SK-N-SH (cell line): ENCODE measurements around the gene GSTM4. TPM values are rescaled to one million over a fixed set of nuclear protein-coding genes. Genes with fewer than 3 reads are reported as not detected.
"Not testable (repeated sequence)": the region's sequence is repeated elsewhere in the genome, so short reads cannot be mapped to it uniquely, and the experiment has no call there.

Experiments used
- CTCF ChIA-PET: fragments of 300-600, 350-600 bp; formaldehyde crosslinking; extraction: SDS; loops from one replicate; lab custom pipeline; 2021; lab: Yijun Ruan, JAX
- POLR2A ChIA-PET: fragments of 350-600 bp; sonication (Branson Sonifier 250); formaldehyde crosslinking; extraction: SDS; loops from one replicate; lab custom pipeline; 2020; ENCODE audit warnings: antibody characterized with exemption, inconsistent platforms; lab: Yijun Ruan, JAX
- DNase-seq: peaks from one replicate; pipeline ENCODE4 v3.0.0; 2012
- H2AFZ ChIP-seq: fragments of 200-600 bp; sonication (generic); 2 replicates; pipeline ENCODE4 v1.8.1; 2016; ENCODE audit warnings: antibody characterized with exemption, mild to moderate bottlenecking, low read depth
- H3F3A ChIP-seq: fragments of 200-600 bp; sonication (generic); replicated peaks from 2 replicates; pipeline ENCODE3; 2016; ENCODE audit warnings: antibody characterized with exemption, mild to moderate bottlenecking; ENCODE audit not compliant: insufficient read depth
- H3K27ac ChIP-seq, 2 experiments: fragments of 200-500 bp in 1 of 2; fragments of 200-600 bp in 1 of 2; sonication (Bioruptor generic) in 1 of 2; sonication (generic), shearing (Covaris generic) in 1 of 2; 2 replicates each; pipeline versions ENCODE4 v1.5.1 to v1.6.1; 2014 to 2016; ENCODE audit warnings: low read depth in 2 of 2, inconsistent platforms in 1 of 2, low read length in 1 of 2, mild to moderate bottlenecking in 1 of 2, mixed read lengths in 1 of 2
- H3K27me3 ChIP-seq: fragments of 200-600 bp; sonication (generic), shearing (Covaris generic); 2 replicates; pipeline ENCODE4 v1.6.1; 2016; ENCODE audit warnings: mixed run types; ENCODE audit not compliant: insufficient read depth
- H3K36me3 ChIP-seq, 2 experiments: fragments of 200-500 bp in 1 of 2; fragments of 200-600 bp in 1 of 2; sonication (Bioruptor generic) in 1 of 2; sonication (generic) in 1 of 2; replicated peaks in 1 of 2; 2 replicates each; pipeline versions ENCODE3 to v1.5.1; 2014 to 2016; ENCODE audit warnings: low read length in 1 of 2, mild to moderate bottlenecking in 1 of 2; ENCODE audit not compliant: insufficient read depth in 2 of 2, control insufficient read depth in 1 of 2
- H3K4me1 ChIP-seq, 2 experiments: fragments of 200-500 bp in 1 of 2; fragments of 200-600 bp in 1 of 2; sonication (Bioruptor generic) in 1 of 2; sonication (generic), shearing (Covaris generic) in 1 of 2; 2 replicates each; pipeline versions ENCODE4 v1.5.1 to v1.6.1; 2014 to 2016; ENCODE audit warnings: low read depth in 1 of 2, low read length in 1 of 2, mixed run types in 1 of 2; ENCODE audit not compliant: insufficient read depth in 2 of 2, control insufficient read depth in 1 of 2
- H3K4me2 ChIP-seq: fragments of 200-600 bp; sonication (generic), shearing (Covaris generic); 2 replicates; pipeline ENCODE4 v1.6.1; 2017; ENCODE audit warnings: mixed run types
- H3K4me3 ChIP-seq, 2 experiments: fragments of 200-500 bp in 1 of 2; fragments of 200-600 bp in 1 of 2; sonication (Bioruptor generic) in 1 of 2; sonication (generic), shearing (Covaris generic) in 1 of 2; 2 replicates each; pipeline versions ENCODE4 v1.5.1 to v1.8.1; 2014 to 2016; ENCODE audit warnings: low read depth in 2 of 2, inconsistent platforms in 1 of 2, low read length in 1 of 2, mild to moderate bottlenecking in 1 of 2, mixed read lengths in 1 of 2, moderate library complexity in 1 of 2
- H3K79me2 ChIP-seq: fragments of 200-600 bp; sonication (generic); 2 replicates; pipeline ENCODE4 v1.8.1; 2017; ENCODE audit warnings: mild to moderate bottlenecking; ENCODE audit not compliant: insufficient read depth
- H3K9ac ChIP-seq: fragments of 200-600 bp; sonication (generic); 2 replicates; pipeline ENCODE4 v1.6.1; 2017; ENCODE audit warnings: mixed run types
- H3K9me2 ChIP-seq: fragments of 200-600 bp; sonication (generic); 2 replicates; pipeline ENCODE4 v1.6.1; 2017; ENCODE audit warnings: mixed run types
- H3K9me3 ChIP-seq: fragments of 200-600 bp; sonication (generic); 2 replicates; pipeline ENCODE4 v1.6.1; 2017; ENCODE audit warnings: mixed run types, mild to moderate bottlenecking, moderate library complexity
- H4K20me1 ChIP-seq: fragments of 200-600 bp; sonication (generic); 2 replicates; pipeline ENCODE4 v1.6.1; 2017; ENCODE audit warnings: mild to moderate bottlenecking, mixed run types; ENCODE audit not compliant: insufficient read depth
- FOXJ3 ChIP-seq: sonication (generic); formaldehyde crosslinking; IDR thresholded peaks from 2 replicates; pipeline ENCODE4 v1.5.1; 2020; ENCODE audit warnings: mild to moderate bottlenecking, missing genetic modification reagents
- IRF3 ChIP-seq: fragments of 150-350 bp; IDR thresholded peaks from 2 replicates; pipeline ENCODE4 v1.6.1; 2016; ENCODE audit warnings: mild to moderate bottlenecking, low read depth, low read length
- POLR2AphosphoS5 ChIP-seq: IDR thresholded peaks from 2 replicates; pipeline ENCODE4 v1.6.1; 2012; ENCODE audit warnings: low read depth, low read length
- RFX5 ChIP-seq: IDR thresholded peaks from 2 replicates; pipeline ENCODE4 v1.6.1; 2012; ENCODE audit warnings: mild to moderate bottlenecking, improper control_type of control experiment, low read length
- SMC3 ChIP-seq: IDR thresholded peaks from 2 replicates; pipeline ENCODE4 v1.6.1; 2012; ENCODE audit warnings: low read depth, low read length, improper control_type of control experiment
- TCF12 ChIP-seq: IDR thresholded peaks from 2 replicates; pipeline ENCODE4 v1.4.0; 2012
- WGBS: methylation state at CpG from one replicate; pipeline ENCODE4 v1.1.6; 2017; ENCODE audit warnings: low lambda C conversion rate; 5-methylcytosine and 5-hydroxymethylcytosine counted together
- polyA plus RNA-seq, 3 experiments: library from polyadenylated mRNA; depleted of rRNA; stranded (reverse); fragments of >200 nt; gene quantifications; 2 replicates each; pipeline ENCODE4 v1.2.3, GENCODE V29; 2012

GSTM4 gene
- polyA plus RNA-seq, 1 of the 3 experiments (the other 2 are of a cell fraction): 34.2 TPM

GRCh38 chr1:109677459-109677858 is 21.6 kb downstream of the GSTM4 start:
- WGBS: 82% methylated on average over 3 of the region's 3 CpGs
- no peak for DNase-seq
- Histone ChIP-seq H3K9me2 (no peaks in the 10 kb centered on the region), H3K4me2 (no peak overlapping the region), H3K4me1 (no peaks in the 10 kb centered on the region), H3K27me3 (no peaks in the 10 kb centered on the region), H3K79me2 (no peaks in the 10 kb centered on the region), H3K36me3 (no peaks in the 10 kb centered on the region), H3K9me3 (no peaks in the 10 kb centered on the region), H3K4me3 (no peak overlapping the region), H2AFZ (no peak overlapping the region), H3K27ac (no peak overlapping the region), H4K20me1 (no peaks in the 10 kb centered on the region), H3F3A (no peaks in the 10 kb centered on the region), H3K9ac (no peak overlapping the region)
- TF ChIP-seq TCF12 (no peak), RFX5 (no peak), FOXJ3 (CRISPR knock-in tag) (no peak), SMC3 (no peak), IRF3 (no peak), POLR2AphosphoS5 (no peak)
- ChIA-PET POLR2A (no interaction called here), CTCF (interaction anchor here (1.0 kb wide), 2 partner anchors 96 to 145 kb away, joined by 3 read pairs; no protein-coding TSS in a partner anchor)

- CTCF ChIA-PET, H3K9me2 ChIP-seq, H3K36me3 ChIP-seq, DNase-seq, H3K79me2 ChIP-seq, POLR2A ChIA-PET, H3K4me1 ChIP-seq, H3K9me3 ChIP-seq, H3K4me2 ChIP-seq, H3K4me3 ChIP-seq, H3K27me3 ChIP-seq, H4K20me1 ChIP-seq, H3K9ac ChIP-seq, H3K27ac ChIP-seq, H2AFZ ChIP-seq, H3F3A ChIP-seq: not testable (repeated sequence)
- WGBS: 85% methylated on average over 2 of the region's 2 CpGs
Measured at GRCh38 chr1:109678637-109679036, 22.7 kb downstream of the GSTM4 start.

GRCh38 chr1:109684777-109685176 is 28.9 kb downstream of the GSTM4 start:
- H3K79me2 ChIP-seq, H3K4me3 ChIP-seq, H3K4me2 ChIP-seq, H3F3A ChIP-seq, H3K27me3 ChIP-seq, DNase-seq, H2AFZ ChIP-seq, H4K20me1 ChIP-seq, H3K4me1 ChIP-seq, CTCF ChIA-PET, H3K9me2 ChIP-seq, H3K9ac ChIP-seq, H3K36me3 ChIP-seq, H3K27ac ChIP-seq, H3K9me3 ChIP-seq, POLR2A ChIA-PET: not testable (repeated sequence)
- no CpG with 5 or more reads among the region's 6 CpGs for WGBS

GRCh38 chr1:109685399-109685798 is 29.5 kb downstream of the GSTM4 start:
- H3K27me3 ChIP-seq, H3K4me1 ChIP-seq, H3K9ac ChIP-seq, H3F3A ChIP-seq, CTCF ChIA-PET, H3K27ac ChIP-seq, H3K9me2 ChIP-seq, H3K36me3 ChIP-seq, H3K79me2 ChIP-seq, H3K9me3 ChIP-seq, H4K20me1 ChIP-seq, H2AFZ ChIP-seq, H3K4me3 ChIP-seq, H3K4me2 ChIP-seq, POLR2A ChIA-PET, DNase-seq: not testable (repeated sequence)
- no CpG with 5 or more reads among the region's 1 CpG for whole genome bisulfite sequencing

GRCh38 chr1:109685890-109686289 is 30.0 kb downstream of the GSTM4 start:
- POLR2A ChIA-PET, CTCF ChIA-PET, H3K4me3 ChIP-seq, H2AFZ ChIP-seq, H3K4me1 ChIP-seq, H3K4me2 ChIP-seq, H3K27ac ChIP-seq, H3F3A ChIP-seq, H3K9me2 ChIP-seq, DNase-seq, H3K36me3 ChIP-seq, H3K79me2 ChIP-seq, H3K9me3 ChIP-seq, H3K27me3 ChIP-seq, H4K20me1 ChIP-seq, H3K9ac ChIP-seq: not testable (repeated sequence)
- WGBS: no CpG with 5 or more reads among the region's 4 CpGs

GRCh38 chr1:109687109-109687508 is 31.2 kb downstream of the GSTM4 start:
- H4K20me1 ChIP-seq, POLR2A ChIA-PET, H3F3A ChIP-seq, H3K4me3 ChIP-seq, H3K27ac ChIP-seq, H2AFZ ChIP-seq, H3K4me2 ChIP-seq, DNase-seq, H3K36me3 ChIP-seq, H3K27me3 ChIP-seq, H3K79me2 ChIP-seq, H3K9me3 ChIP-seq, H3K4me1 ChIP-seq, H3K9ac ChIP-seq, CTCF ChIA-PET, H3K9me2 ChIP-seq: not testable (repeated sequence)
- WGBS: no CpG with 5 or more reads among the region's 11 CpGs
